HFFc6 (cell line): Measurements from ENCODE around the gene GOLGA8S. TPM values are rescaled to one million over a fixed set of nuclear protein-coding genes. Genes with fewer than 3 reads are reported as not detected.
"Not testable (repeated sequence)": the region's sequence is repeated elsewhere in the genome, so short reads cannot be mapped to it uniquely, and the experiment has no call there.

ENCODE experiments used
- DNase-seq: peaks from one replicate; pipeline ENCODE4 v3.0.0-alpha.2; 2018
- H3K27ac Mint-ChIP-seq: 2 replicates; pipeline ENCODE4 v1.8.0; 2020; ENCODE audit warnings: mild to moderate bottlenecking, mixed read lengths
- H3K27me3 Mint-ChIP-seq: 2 replicates; pipeline ENCODE4 v1.8.0; 2021; ENCODE audit warnings: mild to moderate bottlenecking, moderate library complexity, mixed read lengths; ENCODE audit not compliant: insufficient read depth
- H3K36me3 Mint-ChIP-seq: 2 replicates; pipeline ENCODE4 v1.8.0; 2021; ENCODE audit warnings: low read depth, mixed read lengths
- H3K4me1 Mint-ChIP-seq: 2 replicates; pipeline ENCODE4 v1.8.0; 2020; ENCODE audit warnings: low read depth, mixed read lengths
- H3K4me3 Mint-ChIP-seq: 2 replicates; pipeline ENCODE4 v1.8.0; 2020; ENCODE audit warnings: mild to moderate bottlenecking, moderate library complexity, mixed read lengths
- H3K9me3 Mint-ChIP-seq: 2 replicates; pipeline ENCODE4 v1.8.0; 2020; ENCODE audit warnings: mild to moderate bottlenecking, mixed read lengths
- long read RNA-seq: library from polyadenylated mRNA; unstranded; transcript quantifications from one replicate; pipeline ENCODE4 v2.0.0, GENCODE V29; 2019
- total RNA-seq, 6 experiments: library from RNA; stranded (reverse); fragmentation: NEBNext Ultra II Directional; extraction: Animal tissue kit (Norgen Biotek cat#: 25700); gene quantifications; 2 replicates in 1 of 6; 3 replicates in 5 of 6; pipeline ENCODE4 v1.2.3, GENCODE V29; 2021
- TF ChIP-seq, protein P1 (sequence below): fragments of 200-600 bp; sonication (generic); IDR thresholded peaks from 2 replicates; pipeline ENCODE4 v1.5.0; 2021; ENCODE audit warnings: antibody characterized with exemption, mild to moderate bottlenecking

GOLGA8S gene, protein sequence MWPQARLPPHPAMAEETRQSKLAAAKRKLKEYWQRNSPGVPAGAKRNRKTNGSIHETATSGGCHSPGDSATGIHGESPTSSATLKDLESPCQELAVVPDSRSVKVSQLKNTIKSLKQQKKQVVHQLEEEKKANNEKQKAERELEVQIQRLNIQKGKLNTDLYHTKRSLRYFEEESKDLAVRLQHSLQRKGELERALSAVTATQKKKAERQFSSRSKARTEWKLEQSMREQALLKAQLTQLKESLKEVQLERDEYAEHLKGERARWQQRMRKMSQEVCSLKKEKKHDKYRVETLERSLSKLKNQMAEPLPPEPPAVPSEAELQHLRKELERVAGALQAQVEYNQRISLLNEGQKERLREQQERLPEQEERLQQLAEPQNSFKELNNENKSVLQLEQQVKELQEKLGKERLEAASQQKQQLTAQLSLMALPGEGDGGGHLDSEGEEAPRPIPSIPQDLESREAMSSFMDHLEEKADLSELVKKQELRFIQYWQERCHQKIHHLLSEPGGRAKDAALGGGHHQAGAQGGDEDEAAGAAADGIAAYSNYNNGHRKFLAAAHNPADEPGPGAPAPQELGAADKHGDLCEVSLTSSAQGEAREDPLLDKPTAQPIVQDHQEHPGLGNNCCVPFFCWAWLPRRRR
- total RNA-seq = under 1 TPM in 1 of 6 experiments, not detected in 5; 0.08 TPM
- long read RNA-seq = 0 reads

DNA sequence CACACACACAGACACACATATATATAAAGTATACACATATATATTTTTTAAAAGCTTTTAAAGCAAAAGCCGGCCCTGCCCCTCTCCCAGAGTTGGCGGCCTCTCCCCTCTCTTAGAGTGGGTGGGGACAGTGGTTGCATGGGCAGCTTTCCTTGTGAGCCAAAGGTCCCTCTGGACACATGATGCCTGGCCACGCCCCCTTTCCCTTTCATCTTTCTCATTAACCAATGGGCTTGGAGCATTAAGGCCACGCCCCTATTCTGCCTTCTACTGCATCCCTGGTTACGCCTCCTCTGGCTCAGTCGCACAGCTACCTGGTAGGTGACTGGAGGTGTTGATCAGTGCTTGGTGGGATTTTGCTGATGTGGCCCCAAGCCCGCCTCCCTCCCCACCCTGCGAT lies at the start of gene GOLGA8S:
GOLGA8S (plus strand) TSS at position 301 of the 400 bp plus-strand sequence; CDS start at position 363, 62 bp downstream.
- H3K27ac Mint-ChIP-seq, H3K4me3 Mint-ChIP-seq, H3K9me3 Mint-ChIP-seq, H3K4me1 Mint-ChIP-seq, DNase-seq, H3K27me3 Mint-ChIP-seq, H3K36me3 Mint-ChIP-seq: not testable (repeated sequence)

DNA sequence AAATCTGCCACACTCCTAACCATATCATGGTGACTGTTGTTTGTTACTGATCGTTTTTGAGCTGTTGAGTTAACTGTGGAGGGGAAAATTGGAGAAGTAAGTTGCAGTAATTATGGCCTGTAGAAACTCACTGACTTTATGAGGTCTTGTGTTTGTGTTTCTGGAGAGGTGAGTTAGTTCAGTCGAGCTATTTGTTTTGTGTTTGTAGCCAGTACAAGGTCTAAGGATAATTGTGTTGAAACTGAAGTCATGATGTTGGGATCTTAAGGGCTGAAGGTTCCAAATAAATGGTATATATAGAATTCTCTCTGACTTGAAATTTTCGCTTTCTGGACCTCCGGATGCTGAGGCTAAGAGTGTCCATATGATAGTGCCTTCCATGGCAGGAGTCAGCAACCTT lies 49.7 kb upstream of the GOLGA8S start:
- not testable (repeated sequence) for H3K9me3 Mint-ChIP-seq, H3K27me3 Mint-ChIP-seq, H3K27ac Mint-ChIP-seq, DNase-seq
- peak overlapping the region; percentile 94 for H3K4me3 Mint-ChIP-seq
- peaks cover 10% of the 10 kb centered on the region; the same call in 1 of the 2 replicates for H3K36me3 Mint-ChIP-seq
- peaks cover 16% of the 10 kb centered on the region for H3K4me1 Mint-ChIP-seq

DNA sequence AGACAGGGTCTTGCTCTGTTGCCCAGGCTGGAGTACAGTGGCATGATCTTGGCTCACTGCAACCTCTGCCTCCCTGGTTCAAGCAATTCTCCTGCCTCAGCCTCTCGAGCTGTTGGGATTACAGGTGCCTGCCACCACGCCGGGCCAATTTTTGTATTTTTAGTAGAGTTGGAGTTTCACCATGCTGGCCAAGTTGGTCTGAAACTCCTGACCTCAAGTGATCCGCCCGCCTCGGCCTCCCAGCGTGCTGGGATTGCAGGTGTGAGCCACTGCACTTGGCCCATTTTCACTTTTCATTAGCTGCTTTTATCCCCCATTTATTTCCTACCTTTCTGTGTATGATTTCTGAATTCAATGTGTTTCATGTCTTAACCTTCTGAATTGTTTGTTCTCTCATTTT lies 48.6 kb upstream of the GOLGA8S start:
- H3K27ac Mint-ChIP-seq, H3K27me3 Mint-ChIP-seq, DNase-seq, H3K9me3 Mint-ChIP-seq, H3K4me3 Mint-ChIP-seq: not testable (repeated sequence)
- peaks cover 10% of the 10 kb centered on the region; the same call in 1 of the 2 replicates for H3K36me3 Mint-ChIP-seq
- H3K4me1 Mint-ChIP-seq = peaks cover 16% of the 10 kb centered on the region

DNA sequence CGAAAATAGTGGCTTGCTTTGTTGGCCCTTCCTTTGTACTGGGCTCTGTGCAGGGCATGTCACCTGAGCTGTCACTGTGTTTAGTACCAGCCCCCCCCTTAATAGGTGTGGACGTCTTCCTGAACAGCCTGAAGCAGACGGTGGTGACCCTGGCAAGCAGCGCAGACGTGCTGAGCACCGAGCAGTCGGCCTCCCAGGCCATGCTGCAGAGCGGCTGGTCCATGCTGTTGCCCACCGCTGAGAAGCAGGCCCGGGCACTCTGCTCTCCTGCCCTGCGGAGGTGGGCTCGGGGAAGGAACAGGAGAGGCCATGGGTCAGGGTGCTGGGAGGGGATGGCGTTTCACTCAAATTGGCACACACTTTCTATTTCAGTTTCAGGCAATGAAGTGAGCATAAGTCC lies 43.3 kb upstream of the GOLGA8S start:
- not testable (repeated sequence) for H3K36me3 Mint-ChIP-seq

DNA sequence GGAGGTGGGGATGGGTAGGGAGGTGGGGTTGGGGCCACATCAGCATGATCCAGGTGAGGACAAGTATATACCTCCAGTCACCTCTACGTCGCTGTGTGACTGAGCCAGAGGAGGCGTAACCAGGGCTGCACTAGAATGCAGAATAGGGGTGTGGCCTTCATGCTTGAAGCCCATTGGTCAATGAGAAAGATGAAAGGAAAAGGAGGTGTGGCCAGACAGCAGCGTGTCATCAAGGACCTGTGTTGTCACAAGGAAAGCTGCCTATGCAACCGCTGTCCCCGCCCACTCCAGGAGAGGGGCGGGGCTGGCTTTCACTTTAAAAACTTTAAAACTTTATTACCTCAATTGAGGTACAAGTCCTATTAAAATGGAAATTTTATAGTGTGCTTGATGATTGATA lies 20.5 kb upstream of the GOLGA8S start, which contains the start of gene GOLGA6L26:
GOLGA6L26 (minus strand) TSS at position 101 of the 400 bp plus-strand sequence; CDS start at position 40, 61 bp downstream.
- DNase-seq, H3K9me3 Mint-ChIP-seq: not testable (repeated sequence)

More for the DNA sequence above, 43.3 kb upstream of the GOLGA8S start:
- not testable (repeated sequence) for H3K27ac Mint-ChIP-seq, H3K4me3 Mint-ChIP-seq, H3K4me1 Mint-ChIP-seq, H3K27me3 Mint-ChIP-seq, DNase-seq, H3K9me3 Mint-ChIP-seq

DNA sequence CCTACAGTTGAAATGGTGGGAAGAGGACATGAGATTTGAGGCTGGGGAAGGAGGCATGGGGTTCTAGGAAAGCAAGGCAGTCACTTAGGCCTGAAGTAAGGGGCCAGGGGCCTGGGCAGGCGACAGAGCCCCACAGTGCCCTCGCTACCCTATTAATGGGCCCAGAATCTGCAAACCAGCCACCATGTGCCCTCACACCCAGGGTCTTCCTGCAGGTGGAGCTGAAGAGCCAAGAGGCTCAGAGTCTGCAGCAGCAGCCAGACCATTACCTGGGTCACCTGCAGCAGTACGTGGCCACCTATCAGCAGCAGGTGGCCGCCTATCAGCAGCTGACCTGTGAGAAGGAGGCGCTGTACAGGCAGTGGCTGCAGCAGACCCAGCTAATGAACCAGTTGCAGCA lies 8.1 kb downstream of the GOLGA8S start:
- not testable (repeated sequence) for H3K4me1 Mint-ChIP-seq, H3K4me3 Mint-ChIP-seq, H3K9me3 Mint-ChIP-seq, H3K27me3 Mint-ChIP-seq, H3K36me3 Mint-ChIP-seq, H3K27ac Mint-ChIP-seq, DNase-seq

More for the DNA sequence above, 20.5 kb upstream of the GOLGA8S start, which contains the start of gene GOLGA6L26:
- not testable (repeated sequence) for H3K27me3 Mint-ChIP-seq, H3K36me3 Mint-ChIP-seq, H3K4me1 Mint-ChIP-seq, H3K27ac Mint-ChIP-seq, H3K4me3 Mint-ChIP-seq

DNA sequence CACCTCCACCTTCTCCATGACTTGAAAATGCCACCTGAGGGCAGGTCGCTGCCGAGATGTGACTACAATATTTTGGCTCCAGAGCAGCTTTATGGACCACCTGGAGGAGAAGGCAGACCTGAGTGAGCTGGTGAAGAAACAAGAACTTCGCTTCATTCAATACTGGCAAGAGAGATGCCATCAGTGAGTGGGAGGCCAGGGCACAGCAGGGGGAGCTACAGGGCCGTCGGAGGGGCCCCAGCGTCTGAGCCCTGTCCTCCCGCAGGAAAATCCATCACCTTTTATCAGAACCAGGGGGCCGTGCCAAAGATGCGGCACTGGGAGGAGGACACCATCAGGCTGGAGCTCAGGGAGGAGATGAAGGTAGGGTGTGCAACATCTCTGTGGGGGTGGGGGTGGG lies 9.7 kb downstream of the GOLGA8S start:
- H3K36me3 Mint-ChIP-seq, H3K4me3 Mint-ChIP-seq, H3K27me3 Mint-ChIP-seq, DNase-seq, H3K27ac Mint-ChIP-seq, H3K9me3 Mint-ChIP-seq, H3K4me1 Mint-ChIP-seq: not testable (repeated sequence)

DNA sequence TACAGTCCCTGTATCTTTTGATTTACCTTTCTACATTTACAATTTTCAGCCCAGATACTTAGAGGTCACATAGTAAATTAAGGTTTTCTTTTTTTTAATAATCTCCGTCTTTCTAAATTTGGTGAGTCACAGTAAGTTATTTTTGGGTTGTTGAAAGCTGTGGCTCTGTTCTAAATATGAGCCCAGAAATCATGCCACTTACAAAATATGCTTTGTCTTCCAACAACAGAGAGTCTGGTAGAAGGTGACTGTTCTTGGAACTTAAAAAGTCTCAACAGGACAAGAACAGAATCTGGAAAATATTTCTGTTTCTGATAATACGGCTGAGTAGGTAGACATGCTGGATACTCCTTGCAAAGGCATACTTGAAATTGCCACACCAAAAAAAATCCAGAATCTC lies 16.0 kb downstream of the GOLGA8S start:
- Mint-ChIP-seq H3K4me1 (no peaks in the 10 kb centered on the region), H3K27me3 (peaks cover 3% of the 10 kb centered on the region), H3K27ac (no peak overlapping the region), H3K4me3 (no peak overlapping the region), H3K9me3 (no peaks in the 10 kb centered on the region), H3K36me3 (no peaks in the 10 kb centered on the region)
- DNase-seq = no peak
- TF ChIP-seq, protein P1, sequence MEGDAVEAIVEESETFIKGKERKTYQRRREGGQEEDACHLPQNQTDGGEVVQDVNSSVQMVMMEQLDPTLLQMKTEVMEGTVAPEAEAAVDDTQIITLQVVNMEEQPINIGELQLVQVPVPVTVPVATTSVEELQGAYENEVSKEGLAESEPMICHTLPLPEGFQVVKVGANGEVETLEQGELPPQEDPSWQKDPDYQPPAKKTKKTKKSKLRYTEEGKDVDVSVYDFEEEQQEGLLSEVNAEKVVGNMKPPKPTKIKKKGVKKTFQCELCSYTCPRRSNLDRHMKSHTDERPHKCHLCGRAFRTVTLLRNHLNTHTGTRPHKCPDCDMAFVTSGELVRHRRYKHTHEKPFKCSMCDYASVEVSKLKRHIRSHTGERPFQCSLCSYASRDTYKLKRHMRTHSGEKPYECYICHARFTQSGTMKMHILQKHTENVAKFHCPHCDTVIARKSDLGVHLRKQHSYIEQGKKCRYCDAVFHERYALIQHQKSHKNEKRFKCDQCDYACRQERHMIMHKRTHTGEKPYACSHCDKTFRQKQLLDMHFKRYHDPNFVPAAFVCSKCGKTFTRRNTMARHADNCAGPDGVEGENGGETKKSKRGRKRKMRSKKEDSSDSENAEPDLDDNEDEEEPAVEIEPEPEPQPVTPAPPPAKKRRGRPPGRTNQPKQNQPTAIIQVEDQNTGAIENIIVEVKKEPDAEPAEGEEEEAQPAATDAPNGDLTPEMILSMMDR = no peak

DNA sequence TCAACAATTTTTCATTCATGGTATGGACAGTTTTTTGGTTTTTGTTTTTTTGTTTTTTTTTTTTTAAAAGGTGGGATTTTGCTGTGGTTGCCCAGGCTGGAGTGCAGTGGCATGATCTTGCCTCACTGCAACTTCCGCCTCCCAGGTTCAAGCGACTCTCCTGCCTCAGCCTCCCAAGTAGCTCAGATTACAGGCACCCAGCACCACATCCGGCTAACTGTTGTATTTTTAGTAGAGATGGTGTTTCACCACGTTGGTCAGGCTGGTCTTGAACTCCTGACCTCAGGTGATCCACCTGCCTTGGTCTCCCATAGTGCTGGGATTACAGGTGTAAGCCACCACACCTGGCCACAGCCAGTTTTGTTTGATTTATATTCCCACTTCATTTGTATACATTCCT lies 16.6 kb downstream of the GOLGA8S start:
- not testable (repeated sequence) for H3K4me1 Mint-ChIP-seq, H3K27me3 Mint-ChIP-seq, H3K36me3 Mint-ChIP-seq, H3K9me3 Mint-ChIP-seq, DNase-seq, H3K4me3 Mint-ChIP-seq, H3K27ac Mint-ChIP-seq

DNA sequence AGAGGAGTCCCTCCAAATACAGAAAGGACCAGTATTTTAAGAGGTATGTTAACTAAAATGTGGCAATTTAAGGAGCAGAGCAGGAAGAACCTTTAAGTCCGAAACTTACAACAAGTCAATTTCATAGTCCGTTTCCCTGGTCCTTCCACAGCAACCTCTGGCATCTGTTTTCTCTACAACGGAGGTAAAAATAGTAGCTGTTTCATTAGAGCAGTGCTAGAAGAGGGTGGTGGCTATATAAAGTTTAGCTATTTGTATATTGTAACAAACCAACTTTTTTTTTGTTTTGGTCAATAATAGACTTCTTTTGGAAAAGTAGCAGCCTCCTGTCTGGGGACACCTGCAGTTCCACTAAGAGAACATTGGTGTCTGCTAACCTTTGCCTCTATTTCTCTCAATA lies 17.3 kb downstream of the GOLGA8S start:
- H3K9me3 Mint-ChIP-seq, H3K27me3 Mint-ChIP-seq, H3K36me3 Mint-ChIP-seq, DNase-seq, H3K4me1 Mint-ChIP-seq, H3K4me3 Mint-ChIP-seq, H3K27ac Mint-ChIP-seq: not testable (repeated sequence)
